D721Med (cell line): ENCODE data around the gene ABCC11.
A peak's percentile ranks its signal among the peaks of the same experiment; 100 is the strongest.

ENCODE experiments used
- DNase-seq: peaks from one replicate; pipeline ENCODE4 v3.0.0; 2011; ENCODE audit warnings: low spot score; ENCODE audit not compliant: insufficient read length
- FAIRE-seq: peaks from 2 replicates; lab custom pipeline; 2011; peaks lifted over from hg19 to GRCh38; lab: Jason Lieb, UNC
- CTCF ChIP-seq: IDR thresholded peaks from 2 replicates; pipeline ENCODE4 v1.5.1; 2012; ENCODE audit warnings: mild to moderate bottlenecking, control low read depth; ENCODE audit not compliant: insufficient read depth; ENCODE audit errors: missing control alignments

ABCC11 gene

GRCh38 chr16:48235058-48235555 is 12.2 kb downstream of the ABCC11 start:
- no peak for TF ChIP-seq CTCF
- FAIRE-seq (no peak), DNase-seq (no peak)

- TF ChIP-seq CTCF, result no peak
- DNase-seq (no peak), FAIRE-seq (no peak)
These were observed 12.7 kb downstream of the ABCC11 start for GRCh38 chr16:48234630-48235029.

- DNase-seq, result no peak
- TF ChIP-seq CTCF, result no peak
- no peak for FAIRE-seq
These were observed 14.8 kb downstream of the ABCC11 start for GRCh38 chr16:48232493-48233040.

GRCh38 chr16:48231727-48232492 is 15.4 kb downstream of the ABCC11 start:
- FAIRE-seq (no peak), DNase-seq (no peak)
- TF ChIP-seq CTCF, result peak; percentile 52

GRCh38 chr16:48225456-48225855 is 21.9 kb downstream of the ABCC11 start:
- no peak for TF ChIP-seq CTCF
- DNase-seq, result no peak
- no peak for FAIRE-seq

- FAIRE-seq (no peak), DNase-seq (no peak)
- TF ChIP-seq CTCF, result no peak
These were observed 23.8 kb downstream of the ABCC11 start for GRCh38 chr16:48223490-48223889.

- DNase-seq (no peak), FAIRE-seq (no peak)
- no peak for TF ChIP-seq CTCF
These were observed 26.4 kb downstream of the ABCC11 start for GRCh38 chr16:48220891-48221290.
